Neural cell (in vitro differentiated cells): ENCODE data around the gene DPPA2.

Experiments used
- EZH2 ChIP-seq: fragments of 200-600, 300-800 bp; shearing (Covaris generic), sonication (generic); IDR thresholded peaks from 2 replicates; pipeline ENCODE4 v1.6.1; 2014; ENCODE audit warnings: antibody characterized with exemption, low read length, borderline replicate concordance, mild to moderate bottlenecking; ENCODE audit not compliant: insufficient read depth, poor library complexity, severe bottlenecking
- MXI1 ChIP-seq: fragments of 450-650 bp; conservative IDR thresholded peaks from 2 replicates; pipeline ENCODE4 v1.6.1; 2014; ENCODE audit warnings: antibody characterized with exemption, mild to moderate bottlenecking; ENCODE audit not compliant: poor library complexity, severe bottlenecking
- POLR2AphosphoS5 ChIP-seq: IDR thresholded peaks from 2 replicates; pipeline ENCODE4 v1.6.1; 2012
- RAD21 ChIP-seq: fragments of 450-650 bp; conservative IDR thresholded peaks from 2 replicates; pipeline ENCODE4 v1.6.1; 2014; ENCODE audit warnings: antibody characterized with exemption, mild to moderate bottlenecking, moderate library complexity
- TF ChIP-seq, protein P1 (sequence below): fragments of 450-650 bp; IDR thresholded peaks from 2 replicates; pipeline ENCODE4 v1.5.1; 2014; ENCODE audit warnings: antibody characterized with exemption, mild to moderate bottlenecking, moderate library complexity; ENCODE audit not compliant: poor library complexity, severe bottlenecking

DNA sequence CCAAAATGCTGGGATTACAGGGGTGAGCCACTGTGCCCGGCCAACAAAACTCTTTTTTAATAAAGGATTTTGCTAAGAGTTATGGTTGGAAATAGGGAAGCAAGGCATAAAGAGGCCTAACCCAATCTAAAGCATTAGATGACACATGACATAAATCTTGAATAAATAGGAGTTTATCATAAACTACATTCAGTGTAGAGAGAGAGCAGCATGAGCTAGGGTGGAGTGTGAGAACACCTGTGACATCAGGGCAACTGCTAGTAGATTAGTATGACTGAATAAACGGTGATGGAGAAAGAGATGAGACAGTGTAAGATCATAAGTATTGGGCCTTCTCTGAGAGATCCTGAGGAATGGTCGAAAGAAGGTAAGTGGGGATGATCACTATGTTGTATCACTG is 63.7 kb downstream of the DPPA2 start:
- TF ChIP-seq, protein P1, sequence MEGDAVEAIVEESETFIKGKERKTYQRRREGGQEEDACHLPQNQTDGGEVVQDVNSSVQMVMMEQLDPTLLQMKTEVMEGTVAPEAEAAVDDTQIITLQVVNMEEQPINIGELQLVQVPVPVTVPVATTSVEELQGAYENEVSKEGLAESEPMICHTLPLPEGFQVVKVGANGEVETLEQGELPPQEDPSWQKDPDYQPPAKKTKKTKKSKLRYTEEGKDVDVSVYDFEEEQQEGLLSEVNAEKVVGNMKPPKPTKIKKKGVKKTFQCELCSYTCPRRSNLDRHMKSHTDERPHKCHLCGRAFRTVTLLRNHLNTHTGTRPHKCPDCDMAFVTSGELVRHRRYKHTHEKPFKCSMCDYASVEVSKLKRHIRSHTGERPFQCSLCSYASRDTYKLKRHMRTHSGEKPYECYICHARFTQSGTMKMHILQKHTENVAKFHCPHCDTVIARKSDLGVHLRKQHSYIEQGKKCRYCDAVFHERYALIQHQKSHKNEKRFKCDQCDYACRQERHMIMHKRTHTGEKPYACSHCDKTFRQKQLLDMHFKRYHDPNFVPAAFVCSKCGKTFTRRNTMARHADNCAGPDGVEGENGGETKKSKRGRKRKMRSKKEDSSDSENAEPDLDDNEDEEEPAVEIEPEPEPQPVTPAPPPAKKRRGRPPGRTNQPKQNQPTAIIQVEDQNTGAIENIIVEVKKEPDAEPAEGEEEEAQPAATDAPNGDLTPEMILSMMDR, result no peak
- TF ChIP-seq RAD21 (no peak), MXI1 (no peak), POLR2AphosphoS5 (no peak), EZH2 (no peak)
